Measurements from ENCODE around the gene ARNT2.

ARNT2 gene

DNA sequence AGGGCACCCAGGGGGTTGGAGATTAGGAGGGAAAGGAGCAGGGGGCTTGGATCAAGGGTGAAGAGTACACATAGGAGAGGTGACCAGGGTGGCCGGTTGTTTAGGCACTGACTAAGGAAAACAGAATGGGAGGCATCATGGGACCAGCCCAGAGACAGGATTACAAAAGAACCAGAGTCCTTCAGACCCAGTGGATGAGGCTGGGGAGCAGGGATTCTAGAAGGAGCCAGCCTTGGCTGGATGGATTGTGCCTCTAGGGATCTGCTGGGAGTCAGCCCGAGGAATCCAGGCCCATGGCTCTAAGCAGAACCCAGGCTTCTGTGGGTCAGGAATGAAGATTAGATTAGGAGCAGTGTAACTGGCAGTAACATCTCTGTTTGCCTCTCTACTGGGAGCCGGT lies 98.6 kb downstream of the ARNT2 start:
- H3K14ac ChIP-seq (ENCODE audit: low read length) = no peak overlapping the region
- no peak overlapping the region for H2BK15ac ChIP-seq (ENCODE audit: low read length)
- WGBS, 2 donors (ENCODE audit: extremely low coverage in 2 of 2, insufficient read length in 2 of 2, insufficient replicate concordance in 1 of 2) = no CpG with 5 or more reads among the region's 3 CpGs
- no peak overlapping the region for H3K9ac ChIP-seq (ENCODE audit: low read depth, low read length, poor library complexity)
- no peak overlapping the region for H4K91ac ChIP-seq (ENCODE audit: low read depth, low read length, poor library complexity)
- no peak overlapping the region for H3K27ac ChIP-seq (replicated peaks; ENCODE audit: low read length)
- H3K18ac ChIP-seq (ENCODE audit: low read length) = no peak overlapping the region
- H2BK120ac ChIP-seq (ENCODE audit: low read depth, low read length) = no peak overlapping the region
- no peaks in the 10 kb centered on the region for H3K27me3 ChIP-seq (ENCODE audit: control insufficient read depth in 3 of 3, insufficient read depth in 3 of 3, low read depth in 1 of 3, low read length in 3 of 3)
- H2AK5ac ChIP-seq (ENCODE audit: low read depth, low read length) = no peak overlapping the region
- no peak overlapping the region for H3K4ac ChIP-seq (ENCODE audit: low read length)
- H2BK12ac ChIP-seq (ENCODE audit: low read length) = no peak overlapping the region
- H4K8ac ChIP-seq (ENCODE audit: low read depth, low read length) = no peak overlapping the region
- H3K9me3 ChIP-seq (replicated peaks in 1 of 2; ENCODE audit: control insufficient read depth in 2 of 2, insufficient read depth in 1 of 2, low read depth in 1 of 2, low read length in 2 of 2) = peaks cover 2 to 7% of the 10 kb centered on the region in 2 donors
- H3K4me2 ChIP-seq (ENCODE audit: insufficient read depth, low read length, poor library complexity, severe bottlenecking) = no peak overlapping the region
- H3K79me1 ChIP-seq (ENCODE audit: low read depth, low read length) = no peaks in the 10 kb centered on the region
- no peak overlapping the region for H3K4me3 ChIP-seq (ENCODE audit: low read length in 2 of 2)
- no peak overlapping the region for H2BK5ac ChIP-seq (ENCODE audit: low read length)
- H3K36me3 ChIP-seq (replicated peaks in 1 of 2; ENCODE audit: control insufficient read depth in 2 of 2, insufficient read depth in 2 of 2, low read length in 2 of 2) = peaks cover 8 to 67% of the 10 kb centered on the region in 2 donors
- no peak overlapping the region for H2AFZ ChIP-seq (ENCODE audit: low read length)
- H3K4me1 ChIP-seq (ENCODE audit: control insufficient read depth in 2 of 2, insufficient read depth in 1 of 2, low read depth in 1 of 2, low read length in 2 of 2) = peaks cover 5 to 7% of the 10 kb centered on the region in 2 donors
- H3K23ac ChIP-seq (ENCODE audit: low read depth, low read length, poor library complexity) = no peak overlapping the region
- no peak for DNase-seq (ENCODE audit: low spot score)

DNA sequence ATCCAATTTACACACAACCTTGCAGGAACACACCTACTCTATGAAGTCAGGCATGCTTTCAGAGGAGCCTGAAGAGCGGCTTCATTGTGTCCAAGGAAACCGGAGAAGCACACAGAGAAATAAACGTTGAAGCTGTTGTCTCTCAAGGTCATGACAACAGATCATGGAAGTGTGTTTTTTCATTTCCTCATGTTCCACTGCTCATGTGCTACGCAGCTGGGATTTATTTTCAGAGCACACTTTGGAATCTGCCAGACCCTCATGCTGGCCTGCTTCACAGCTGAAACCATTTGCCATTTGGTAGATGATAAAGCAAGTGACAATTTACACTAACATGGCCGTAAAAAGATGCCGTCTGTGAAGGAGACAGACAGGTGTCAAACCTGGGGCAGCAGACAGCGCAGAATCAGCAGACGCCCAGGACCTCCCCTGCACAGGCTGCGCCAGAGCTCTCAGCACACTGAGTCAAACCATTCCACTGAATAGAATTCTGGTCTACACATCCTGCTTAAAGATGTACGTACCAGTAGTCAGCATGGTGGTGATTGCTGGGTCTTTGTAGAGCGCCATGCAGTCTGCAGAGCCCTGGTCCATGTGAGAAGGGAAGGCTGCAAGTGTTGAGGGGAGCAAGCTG lies 99.3 kb downstream of the ARNT2 start:
- H2BK120ac ChIP-seq (ENCODE audit: low read depth, low read length) = no peak overlapping the region
- peaks cover 2 to 7% of the 10 kb centered on the region in 2 donors for H3K9me3 ChIP-seq (replicated peaks in 1 of 2; ENCODE audit: control insufficient read depth in 2 of 2, insufficient read depth in 1 of 2, low read depth in 1 of 2, low read length in 2 of 2)
- H2BK15ac ChIP-seq (ENCODE audit: low read length) = no peak overlapping the region
- peaks cover 12 to 67% of the 10 kb centered on the region in 2 donors for H3K36me3 ChIP-seq (replicated peaks in 1 of 2; ENCODE audit: control insufficient read depth in 2 of 2, insufficient read depth in 2 of 2, low read length in 2 of 2)
- H3K4ac ChIP-seq (ENCODE audit: low read length) = no peak overlapping the region
- H2BK5ac ChIP-seq (ENCODE audit: low read length) = no peak overlapping the region
- H3K14ac ChIP-seq (ENCODE audit: low read length) = no peak overlapping the region
- no peak for DNase-seq (ENCODE audit: low spot score)
- no peak overlapping the region for H3K18ac ChIP-seq (ENCODE audit: low read length)
- H3K27ac ChIP-seq (replicated peaks; ENCODE audit: low read length) = no peak overlapping the region
- no peaks in the 10 kb centered on the region for H3K79me1 ChIP-seq (ENCODE audit: low read depth, low read length)
- H3K23ac ChIP-seq (ENCODE audit: low read depth, low read length, poor library complexity) = no peak overlapping the region
- H4K8ac ChIP-seq (ENCODE audit: low read depth, low read length) = no peak overlapping the region
- no peaks in the 10 kb centered on the region for H3K27me3 ChIP-seq (ENCODE audit: control insufficient read depth in 3 of 3, insufficient read depth in 3 of 3, low read depth in 1 of 3, low read length in 3 of 3)
- H3K4me1 ChIP-seq (ENCODE audit: control insufficient read depth in 2 of 2, insufficient read depth in 1 of 2, low read depth in 1 of 2, low read length in 2 of 2) = peaks cover 5 to 7% of the 10 kb centered on the region in 2 donors
- no peak overlapping the region for H2AK5ac ChIP-seq (ENCODE audit: low read depth, low read length)
- no peak overlapping the region for H3K4me3 ChIP-seq (ENCODE audit: low read length in 2 of 2)
- H3K9ac ChIP-seq (ENCODE audit: low read depth, low read length, poor library complexity) = no peak overlapping the region
- H3K4me2 ChIP-seq (ENCODE audit: insufficient read depth, low read length, poor library complexity, severe bottlenecking) = no peak overlapping the region
- H2AFZ ChIP-seq (ENCODE audit: low read length) = no peak overlapping the region
- no CpG with 5 or more reads among the region's 11 CpGs for WGBS, 2 donors (ENCODE audit: extremely low coverage in 2 of 2, insufficient read length in 2 of 2, insufficient replicate concordance in 1 of 2)
- no peak overlapping the region for H4K91ac ChIP-seq (ENCODE audit: low read depth, low read length, poor library complexity)
- no peak overlapping the region for H2BK12ac ChIP-seq (ENCODE audit: low read length)

DNA sequence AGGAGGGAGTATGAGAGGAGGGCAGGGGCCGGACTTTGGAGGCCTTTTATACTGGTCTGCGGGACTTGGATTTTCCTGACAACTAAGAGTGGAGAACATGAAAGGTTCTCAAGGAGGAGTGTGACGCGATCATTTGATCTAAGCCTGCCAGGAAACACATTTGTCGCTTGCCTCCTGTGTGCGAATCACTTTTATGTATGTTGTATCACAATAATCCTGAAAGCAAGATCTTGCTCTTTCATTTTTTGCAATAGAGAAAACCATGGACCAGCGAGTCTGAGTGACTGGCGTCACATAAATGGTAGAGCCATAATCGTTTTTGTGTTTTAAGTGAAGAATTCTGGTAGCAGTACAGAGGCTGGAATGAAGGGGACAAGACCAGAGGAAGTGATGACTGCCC lies 100.7 kb downstream of the ARNT2 start:
- no peak overlapping the region for H3K14ac ChIP-seq (ENCODE audit: low read length)
- no CpG with 5 or more reads among the region's 9 CpGs for WGBS, 2 donors (ENCODE audit: extremely low coverage in 2 of 2, insufficient read length in 2 of 2, insufficient replicate concordance in 1 of 2)
- no peaks in the 10 kb centered on the region for H3K27me3 ChIP-seq (ENCODE audit: control insufficient read depth in 3 of 3, insufficient read depth in 3 of 3, low read depth in 1 of 3, low read length in 3 of 3)
- no peak overlapping the region for H2BK15ac ChIP-seq (ENCODE audit: low read length)
- H3K4ac ChIP-seq (ENCODE audit: low read length) = no peak overlapping the region
- peaks cover 2 to 9% of the 10 kb centered on the region in 2 donors for H3K9me3 ChIP-seq (replicated peaks in 1 of 2; ENCODE audit: control insufficient read depth in 2 of 2, insufficient read depth in 1 of 2, low read depth in 1 of 2, low read length in 2 of 2)
- no peak overlapping the region for H4K8ac ChIP-seq (ENCODE audit: low read depth, low read length)
- H3K36me3 ChIP-seq (replicated peaks in 1 of 2; ENCODE audit: control insufficient read depth in 2 of 2, insufficient read depth in 2 of 2, low read length in 2 of 2) = peaks cover 12 to 75% of the 10 kb centered on the region in 2 donors
- H3K18ac ChIP-seq (ENCODE audit: low read length) = no peak overlapping the region
- no peaks in the 10 kb centered on the region for H3K79me1 ChIP-seq (ENCODE audit: low read depth, low read length)
- H2BK120ac ChIP-seq (ENCODE audit: low read depth, low read length) = no peak overlapping the region
- no peak overlapping the region for H3K23ac ChIP-seq (ENCODE audit: low read depth, low read length, poor library complexity)
- no peak overlapping the region for H3K27ac ChIP-seq (replicated peaks; ENCODE audit: low read length)
- no peak overlapping the region for H3K4me3 ChIP-seq (ENCODE audit: low read length in 2 of 2)
- no peak for DNase-seq (ENCODE audit: low spot score)
- H2BK12ac ChIP-seq (ENCODE audit: low read length) = no peak overlapping the region
- no peak overlapping the region for H4K91ac ChIP-seq (ENCODE audit: low read depth, low read length, poor library complexity)
- H2BK5ac ChIP-seq (ENCODE audit: low read length) = no peak overlapping the region
- H3K4me1 ChIP-seq (ENCODE audit: control insufficient read depth in 2 of 2, insufficient read depth in 1 of 2, low read depth in 1 of 2, low read length in 2 of 2) = peaks cover 0 to 2% of the 10 kb centered on the region in 2 donors
- H2AK5ac ChIP-seq (ENCODE audit: low read depth, low read length) = no peak overlapping the region
- no peak overlapping the region for H3K4me2 ChIP-seq (ENCODE audit: insufficient read depth, low read length, poor library complexity, severe bottlenecking)
- H2AFZ ChIP-seq (ENCODE audit: low read length) = no peak overlapping the region
- no peak overlapping the region for H3K9ac ChIP-seq (ENCODE audit: low read depth, low read length, poor library complexity)

DNA sequence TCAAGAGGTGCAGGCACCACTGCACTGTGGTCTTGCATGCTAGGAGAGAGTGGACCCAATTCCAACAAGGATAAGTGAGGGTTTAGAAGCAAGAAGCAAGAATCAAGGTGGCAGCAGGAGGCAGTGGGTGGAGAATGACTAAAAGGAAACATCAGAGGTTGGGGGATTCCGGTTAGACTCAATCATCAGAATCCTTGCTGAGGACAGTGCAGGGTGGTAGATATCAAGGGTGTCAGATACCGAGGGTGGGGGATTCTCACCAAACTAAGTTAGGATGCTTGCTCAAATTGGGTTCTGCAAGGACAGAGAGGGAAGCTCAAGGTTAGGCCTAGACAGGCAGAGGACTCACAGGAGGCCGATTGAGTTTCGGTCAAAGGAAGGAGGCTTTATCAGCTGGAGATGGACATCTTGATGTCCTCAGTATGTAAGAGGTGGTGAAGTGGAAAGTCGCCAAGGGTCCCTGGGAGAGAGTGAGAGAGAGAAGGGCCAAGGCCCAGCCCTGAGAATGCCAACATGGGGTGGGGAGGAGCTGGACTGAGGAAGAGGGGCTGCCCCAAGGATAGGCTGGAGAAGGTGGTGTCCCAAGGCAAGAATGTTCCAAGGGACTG lies 102.2 kb downstream of the ARNT2 start:
- WGBS, 2 donors (ENCODE audit: extremely low coverage in 2 of 2, insufficient read length in 2 of 2, insufficient replicate concordance in 1 of 2) = no CpG with 5 or more reads among the region's 5 CpGs
- H3K14ac ChIP-seq (ENCODE audit: low read length) = no peak overlapping the region

More for the DNA sequence above, 102.2 kb downstream of the ARNT2 start:
- Histone ChIP-seq H3K9me3 (replicated peaks in 1 of 2; ENCODE audit: control insufficient read depth in 2 of 2, insufficient read depth in 1 of 2, low read depth in 1 of 2, low read length in 2 of 2) (peaks cover 2 to 16% of the 10 kb centered on the region in 2 donors), H2BK5ac (ENCODE audit: low read length) (no peak overlapping the region), H3K4me3 (ENCODE audit: low read length in 2 of 2) (no peak overlapping the region), H2BK15ac (ENCODE audit: low read length) (no peak overlapping the region), H2AK5ac (ENCODE audit: low read depth, low read length) (no peak overlapping the region), H3K27ac (replicated peaks; ENCODE audit: low read length) (no peak overlapping the region), H3K36me3 (replicated peaks in 1 of 2; ENCODE audit: control insufficient read depth in 2 of 2, insufficient read depth in 2 of 2, low read length in 2 of 2) (peaks cover 12 to 84% of the 10 kb centered on the region in 2 donors), H2BK12ac (ENCODE audit: low read length) (no peak overlapping the region), H4K91ac (ENCODE audit: low read depth, low read length, poor library complexity) (no peak overlapping the region), H3K9ac (ENCODE audit: low read depth, low read length, poor library complexity) (no peak overlapping the region), H3K27me3 (ENCODE audit: control insufficient read depth in 3 of 3, insufficient read depth in 3 of 3, low read depth in 1 of 3, low read length in 3 of 3) (no peaks in the 10 kb centered on the region), H2AFZ (ENCODE audit: low read length) (no peak overlapping the region), H3K4me1 (ENCODE audit: control insufficient read depth in 2 of 2, insufficient read depth in 1 of 2, low read depth in 1 of 2, low read length in 2 of 2) (peaks cover 0 to 2% of the 10 kb centered on the region in 2 donors), H3K79me1 (ENCODE audit: low read depth, low read length) (no peaks in the 10 kb centered on the region), H3K23ac (ENCODE audit: low read depth, low read length, poor library complexity) (no peak overlapping the region), H3K4me2 (ENCODE audit: insufficient read depth, low read length, poor library complexity, severe bottlenecking) (no peak overlapping the region), H3K4ac (ENCODE audit: low read length) (no peak overlapping the region), H2BK120ac (ENCODE audit: low read depth, low read length) (no peak overlapping the region), H3K18ac (ENCODE audit: low read length) (no peak overlapping the region), H4K8ac (ENCODE audit: low read depth, low read length) (no peak overlapping the region)
- DNase-seq (ENCODE audit: low spot score) = no peak

Data from neuronal stem cell (in vitro differentiated cells).